NCI-H1105 treated with DMSO at 0.1 percent for 48 hours (cell line): ENCODE results near the gene OR4F3.
"Not testable (repeated sequence)": the region's sequence is repeated elsewhere in the genome, so short reads cannot be mapped to it uniquely, and the experiment has no call there.

Experiments
- DNase-seq: peaks from one replicate; lab custom pipeline; 2025; lab: John Stamatoyannopoulos, UW

Gene OR4F3

GRCh38 chr5:181366968-181367367 is at the start of gene OR4F3:
TSS of gene OR4F3 (plus strand) at chr5:181367268.
- not testable (repeated sequence) for DNase-seq
